GM18505 (cell line): ENCODE results near the gene JDP2.
A peak's percentile ranks its signal among the peaks of the same experiment; 100 is the strongest.

Source experiments
- ATAC-seq: cut with Tn5 transposase; IDR thresholded peaks from one replicate; pipeline ENCODE4 v1.9.1; 2021; ENCODE audit not compliant: unreplicated experiment
- POLR2A ChIP-seq: IDR thresholded peaks from 4 replicates; pipeline ENCODE4 v1.6.1; 2011; ENCODE audit warnings: borderline replicate concordance; ENCODE audit not compliant: insufficient read depth, insufficient read length; ENCODE audit errors: extremely low read depth

JDP2 gene

GRCh38 chr14:75519394-75519793 is 91.6 kb downstream of the JDP2 start:
- ATAC-seq: no peak
- TF ChIP-seq POLR2A: no peak

GRCh38 chr14:75519826-75520728 is 92.3 kb downstream of the JDP2 start:
- TF ChIP-seq POLR2A: no peak
- no peak for ATAC-seq

DNA sequence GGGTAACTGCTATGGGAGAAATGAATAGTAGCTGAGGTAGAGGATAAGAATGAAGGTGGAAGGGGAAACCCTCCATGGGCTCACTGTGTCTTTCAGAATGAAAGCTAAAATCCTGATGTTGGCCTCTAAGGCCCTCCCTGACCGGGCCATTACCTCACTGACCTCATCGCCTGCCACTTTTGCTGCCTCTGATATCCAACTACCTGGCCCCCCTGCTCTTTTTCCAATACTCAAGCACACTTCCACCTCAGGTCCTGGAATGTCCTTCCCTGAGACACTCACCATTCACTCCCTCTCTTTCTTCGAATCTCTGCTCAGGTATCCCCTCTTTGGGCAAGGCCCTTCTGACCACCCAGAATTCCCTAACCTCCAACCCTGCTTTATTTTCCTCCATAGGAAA is 93.0 kb downstream of the JDP2 start:
- ATAC-seq: no peak
- TF ChIP-seq POLR2A: no peak

DNA sequence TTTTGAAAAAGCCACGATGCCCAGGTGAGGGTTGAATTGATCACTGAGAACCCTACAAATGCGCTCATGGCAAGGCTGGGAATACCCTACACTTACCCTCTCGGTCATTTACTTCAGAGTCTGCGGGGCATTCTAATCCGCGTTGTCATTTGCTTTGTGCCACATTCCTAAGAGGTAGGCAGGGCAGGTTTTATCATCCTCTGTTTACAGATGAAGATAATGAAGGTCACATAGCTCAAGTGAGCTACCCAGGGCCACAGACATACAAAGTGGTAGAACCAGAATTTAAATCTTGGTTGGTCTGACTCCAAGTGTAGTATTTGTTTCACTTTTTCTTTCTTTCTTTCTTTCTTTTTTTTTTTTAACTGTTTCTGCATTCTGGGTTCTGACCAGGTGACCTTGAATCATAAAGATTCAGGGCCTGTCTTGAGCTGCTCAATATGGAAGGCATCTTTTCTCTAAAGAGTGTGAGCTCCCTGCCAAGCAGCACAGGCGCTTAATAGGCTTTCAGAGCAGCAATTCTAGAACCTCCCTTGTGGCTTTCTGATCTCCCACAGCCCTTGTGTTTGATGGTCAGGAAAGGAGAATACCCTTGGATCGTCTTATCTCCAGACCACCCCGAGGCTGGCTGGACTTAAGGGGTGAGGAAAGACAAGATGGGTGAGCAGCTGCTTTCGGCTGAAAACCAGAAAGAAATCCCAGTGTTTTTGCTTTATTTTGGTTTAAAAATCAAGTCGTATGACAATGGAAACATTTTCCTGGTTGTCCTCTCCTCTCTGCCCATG is 93.8 kb downstream of the JDP2 start:
- peak; percentile 16 for ATAC-seq
- no peak for TF ChIP-seq POLR2A

- TF ChIP-seq POLR2A: peak; percentile 97
- ATAC-seq: peak; percentile 41
Measured at GRCh38 chr14:75522224-75522982, 94.6 kb downstream of the JDP2 start, which contains the start of gene BATF. Gene BATF, plus strand, starts transcription at chr14:75522469. Its CDS starts 214 bp downstream, at chr14:75522683.

DNA sequence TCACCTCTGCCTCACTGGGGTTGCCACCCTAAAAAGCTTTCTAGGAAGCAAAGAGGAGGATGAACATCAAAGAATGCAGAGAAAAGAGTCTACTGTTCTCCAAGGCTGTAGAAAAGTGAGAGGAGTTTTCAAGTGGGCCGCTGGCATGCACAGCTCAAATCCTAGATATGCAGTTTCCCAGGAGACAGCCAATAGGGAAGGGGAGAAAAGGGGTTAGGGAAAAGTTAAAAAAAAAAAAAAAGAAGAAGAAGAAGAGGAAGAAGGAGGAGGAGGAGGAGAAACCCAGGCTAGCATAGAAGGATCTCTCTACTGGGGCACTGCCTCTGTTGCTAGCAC is 95.1 kb downstream of the JDP2 start:
- ATAC-seq: no peak
- TF ChIP-seq POLR2A: no peak
